ENCODE data around the gene ASAP3.

The ASAP3 gene

GRCh38 chr1:23448846-23449245, 35.1 kb downstream of the ASAP3 start:
- no peak overlapping the region for H3K9ac ChIP-seq (ENCODE audit: low read depth, low read length)
- H2AFZ ChIP-seq (ENCODE audit: low read depth, low read length), result no peak overlapping the region
- TF ChIP-seq EZH2 (IDR thresholded peaks at IDR 0.05; ENCODE audit: borderline replicate concordance, low read depth, low read length, severe bottlenecking) (no peak), CTCF (IDR thresholded peaks at IDR 0.05; ENCODE audit: borderline replicate concordance, extremely low read depth, low read length, poor library complexity, severe bottlenecking) (no peak)
- ATAC-seq (ENCODE audit: insufficient read depth, low read depth) (no peak), DNase-seq (no peak)
- H3K27me3 ChIP-seq (ENCODE audit: insufficient read depth, low read length, poor library complexity), result peaks cover 34% of the 10 kb centered on the region
- H3K9me3 ChIP-seq (ENCODE audit: insufficient read depth, low read length, severe bottlenecking), result no peaks in the 10 kb centered on the region
- peaks cover 16% of the 10 kb centered on the region for H4K20me1 ChIP-seq (ENCODE audit: insufficient read depth, low read length)
- no peak overlapping the region for H3K4me3 ChIP-seq (ENCODE audit: low read depth in 1 of 2, low read length in 2 of 2)
- H3K79me2 ChIP-seq (ENCODE audit: insufficient read depth, low read length), result no peaks in the 10 kb centered on the region
- no peaks in the 10 kb centered on the region for H3K36me3 ChIP-seq (ENCODE audit: insufficient read depth, low read length)
- H3K4me1 ChIP-seq (ENCODE audit: insufficient read depth, low read length), result peaks cover 5% of the 10 kb centered on the region; the same call in 1 of the 2 replicates
- H3K27ac ChIP-seq (ENCODE audit: low read length), result no peak overlapping the region
- no peak overlapping the region for H3K4me2 ChIP-seq (ENCODE audit: insufficient read depth, low read length)

- Histone ChIP-seq H4K20me1 (ENCODE audit: insufficient read depth, low read length) (peaks cover 14% of the 10 kb centered on the region), H3K36me3 (ENCODE audit: insufficient read depth, low read length) (no peaks in the 10 kb centered on the region), H3K79me2 (ENCODE audit: insufficient read depth, low read length) (no peaks in the 10 kb centered on the region), H3K4me1 (ENCODE audit: insufficient read depth, low read length) (peaks cover under 1% of the 10 kb centered on the region; the same call in 1 of the 2 replicates), H3K4me3 (ENCODE audit: low read depth in 1 of 2, low read length in 2 of 2) (no peak overlapping the region), H3K4me2 (ENCODE audit: insufficient read depth, low read length) (no peak overlapping the region), H2AFZ (ENCODE audit: low read depth, low read length) (no peak overlapping the region), H3K9ac (ENCODE audit: low read depth, low read length) (no peak overlapping the region), H3K9me3 (ENCODE audit: insufficient read depth, low read length, severe bottlenecking) (no peaks in the 10 kb centered on the region), H3K27me3 (ENCODE audit: insufficient read depth, low read length, poor library complexity) (peaks cover 34% of the 10 kb centered on the region), H3K27ac (ENCODE audit: low read length) (no peak overlapping the region)
- TF ChIP-seq CTCF (IDR thresholded peaks at IDR 0.05; ENCODE audit: borderline replicate concordance, extremely low read depth, low read length, poor library complexity, severe bottlenecking) (no peak), EZH2 (IDR thresholded peaks at IDR 0.05; ENCODE audit: borderline replicate concordance, low read depth, low read length, severe bottlenecking) (no peak)
- DNase-seq (no peak), ATAC-seq (ENCODE audit: insufficient read depth, low read depth) (no peak)
These were observed 37.2 kb downstream of the ASAP3 start for GRCh38 chr1:23446661-23447310.

GRCh38 chr1:23444596-23445390, 39.2 kb downstream of the ASAP3 start:
- H3K4me1 ChIP-seq (ENCODE audit: insufficient read depth, low read length), result no peaks in the 10 kb centered on the region
- H3K79me2 ChIP-seq (ENCODE audit: insufficient read depth, low read length), result no peaks in the 10 kb centered on the region
- no peak for DNase-seq
- TF ChIP-seq EZH2 (IDR thresholded peaks at IDR 0.05; ENCODE audit: borderline replicate concordance, low read depth, low read length, severe bottlenecking) (no peak), CTCF (IDR thresholded peaks at IDR 0.05; ENCODE audit: borderline replicate concordance, extremely low read depth, low read length, poor library complexity, severe bottlenecking) (no peak)
- no peak overlapping the region for H2AFZ ChIP-seq (ENCODE audit: low read depth, low read length)
- peaks cover 22% of the 10 kb centered on the region for H3K27me3 ChIP-seq (ENCODE audit: insufficient read depth, low read length, poor library complexity)
- H3K4me3 ChIP-seq (ENCODE audit: low read depth in 1 of 2, low read length in 2 of 2), result no peak overlapping the region
- H4K20me1 ChIP-seq (ENCODE audit: insufficient read depth, low read length), result 0 out of 2 replicates have a peak, but pooled peaks cover 4% of the 10 kb centered on the region
- no peak overlapping the region for H3K27ac ChIP-seq (ENCODE audit: low read length)
- H3K4me2 ChIP-seq (ENCODE audit: insufficient read depth, low read length), result no peak overlapping the region
- ATAC-seq (ENCODE audit: insufficient read depth, low read depth), result no peak
- H3K9me3 ChIP-seq (ENCODE audit: insufficient read depth, low read length, severe bottlenecking), result no peaks in the 10 kb centered on the region
- no peak overlapping the region for H3K9ac ChIP-seq (ENCODE audit: low read depth, low read length)
- no peaks in the 10 kb centered on the region for H3K36me3 ChIP-seq (ENCODE audit: insufficient read depth, low read length)
